ENCODE results near the gene PLD3.

DNA sequence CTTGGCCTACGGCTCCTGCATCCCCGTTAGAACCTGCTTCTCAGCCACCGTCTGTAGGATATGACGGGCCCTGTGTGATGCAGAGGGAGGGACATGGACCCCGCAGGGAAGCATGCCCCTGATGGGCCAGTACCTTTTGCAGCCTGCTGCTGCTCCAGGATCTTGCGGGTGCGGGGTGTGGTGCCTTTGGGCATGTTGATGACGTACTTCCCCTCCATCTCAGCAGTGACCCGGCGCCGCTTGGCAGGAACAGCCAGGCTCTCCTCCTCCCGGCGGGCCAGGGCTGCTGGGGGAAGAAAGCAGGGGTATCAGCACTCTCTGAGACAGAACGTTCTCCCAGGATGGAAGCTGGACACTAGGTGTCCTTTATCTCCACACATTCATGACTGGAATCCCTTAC lies 22.3 kb upstream of the PLD3 start:
- TF ChIP-seq, protein P1, sequence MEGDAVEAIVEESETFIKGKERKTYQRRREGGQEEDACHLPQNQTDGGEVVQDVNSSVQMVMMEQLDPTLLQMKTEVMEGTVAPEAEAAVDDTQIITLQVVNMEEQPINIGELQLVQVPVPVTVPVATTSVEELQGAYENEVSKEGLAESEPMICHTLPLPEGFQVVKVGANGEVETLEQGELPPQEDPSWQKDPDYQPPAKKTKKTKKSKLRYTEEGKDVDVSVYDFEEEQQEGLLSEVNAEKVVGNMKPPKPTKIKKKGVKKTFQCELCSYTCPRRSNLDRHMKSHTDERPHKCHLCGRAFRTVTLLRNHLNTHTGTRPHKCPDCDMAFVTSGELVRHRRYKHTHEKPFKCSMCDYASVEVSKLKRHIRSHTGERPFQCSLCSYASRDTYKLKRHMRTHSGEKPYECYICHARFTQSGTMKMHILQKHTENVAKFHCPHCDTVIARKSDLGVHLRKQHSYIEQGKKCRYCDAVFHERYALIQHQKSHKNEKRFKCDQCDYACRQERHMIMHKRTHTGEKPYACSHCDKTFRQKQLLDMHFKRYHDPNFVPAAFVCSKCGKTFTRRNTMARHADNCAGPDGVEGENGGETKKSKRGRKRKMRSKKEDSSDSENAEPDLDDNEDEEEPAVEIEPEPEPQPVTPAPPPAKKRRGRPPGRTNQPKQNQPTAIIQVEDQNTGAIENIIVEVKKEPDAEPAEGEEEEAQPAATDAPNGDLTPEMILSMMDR (IDR thresholded peaks at IDR 0.05) = no peak
- TF ChIP-seq EZH2phosphoT487 (IDR thresholded peaks at IDR 0.05) (no peak), EZH2 (IDR thresholded peaks at IDR 0.05) (no peak)
